GM19397 (cell line): ENCODE data around the gene ENTPD2.
"Not testable (repeated sequence)": the region's sequence is repeated elsewhere in the genome, so short reads cannot be mapped to it uniquely, and the experiment has no call there.

ENCODE experiments used
- ATAC-seq: cut with Tn5 transposase; IDR thresholded peaks from one replicate; pipeline ENCODE4 v1.9.1; 2021; ENCODE audit warnings: mild to moderate bottlenecking, moderate library complexity; ENCODE audit not compliant: unreplicated experiment

Gene ENTPD2

DNA sequence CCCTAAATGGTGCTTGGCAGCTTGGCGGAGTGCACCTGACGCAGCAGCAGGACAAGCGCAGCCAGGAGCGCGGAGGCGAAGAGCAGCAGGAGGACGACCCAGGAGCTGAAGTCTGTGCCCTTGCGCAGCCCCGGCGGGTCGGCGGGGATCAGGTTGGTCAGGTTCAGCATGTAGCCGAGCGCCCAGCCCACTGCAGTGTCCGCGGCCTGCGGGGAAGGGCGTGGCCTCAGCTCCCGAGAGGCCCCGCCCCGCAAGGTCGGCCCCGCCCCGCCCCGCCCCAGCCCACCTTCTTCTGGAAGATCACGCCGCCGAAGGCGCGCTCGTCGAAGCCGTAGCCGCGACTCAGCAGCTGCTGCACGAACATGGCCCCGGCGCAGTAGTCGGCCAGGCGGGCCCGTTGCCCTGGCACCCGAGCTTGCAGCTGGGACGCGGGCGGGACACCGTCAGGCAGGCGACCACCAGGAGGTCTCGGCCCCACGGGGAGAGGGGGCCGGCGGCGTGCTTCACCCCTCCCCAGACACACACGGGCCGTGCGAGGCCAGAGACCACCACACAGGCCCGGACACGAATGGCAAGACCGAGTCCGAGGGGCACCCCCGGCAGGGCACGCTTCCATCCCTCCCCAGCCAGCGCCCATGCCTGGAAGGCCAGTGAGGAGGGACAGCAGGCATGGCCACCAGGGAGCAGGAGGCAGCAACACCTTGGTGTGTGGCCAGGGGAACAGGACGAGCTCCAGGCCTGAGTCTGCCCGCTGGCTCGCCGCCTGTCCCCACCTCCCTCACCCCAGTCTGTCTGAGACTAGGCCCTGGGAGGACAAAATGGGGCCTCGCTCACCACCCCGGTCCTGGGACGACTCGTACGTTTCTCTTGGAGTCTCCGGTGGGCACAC is 5.0 kb downstream of the ENTPD2 start:
- ATAC-seq: no peak

DNA sequence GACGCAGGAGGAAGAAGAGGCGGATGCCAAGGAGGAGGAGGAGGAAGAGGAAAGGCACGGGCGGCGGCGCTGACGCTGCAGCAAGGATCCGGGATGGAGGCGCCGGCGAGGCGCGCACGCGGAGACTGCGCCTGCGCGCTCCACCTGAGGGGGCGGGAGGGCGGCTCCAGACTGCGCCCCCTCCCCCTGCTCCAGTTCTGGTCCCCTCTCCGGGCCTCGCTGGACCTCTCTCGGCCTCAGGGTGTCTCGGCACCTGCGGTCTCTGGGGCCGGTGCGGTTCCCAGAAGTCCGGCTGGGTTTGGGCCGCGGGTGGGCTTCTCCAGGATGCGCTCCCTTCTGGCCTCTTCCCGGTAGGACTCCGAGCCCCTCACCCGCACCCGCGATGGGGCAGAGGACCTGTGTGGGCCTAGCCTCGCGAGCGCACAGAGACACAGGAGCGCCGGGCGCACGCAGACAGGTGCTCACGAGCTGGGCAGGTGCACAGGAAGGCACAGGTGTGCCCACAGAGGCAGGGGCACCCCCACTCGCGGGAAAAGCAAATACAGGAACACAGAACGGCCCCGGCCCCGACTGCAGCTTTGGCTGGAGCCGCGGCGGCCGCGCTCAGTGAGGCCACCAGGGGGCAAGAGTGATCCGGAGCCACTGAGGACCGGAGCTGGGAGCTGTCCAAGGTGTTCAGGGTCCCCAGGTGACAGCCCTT is 7.6 kb downstream of the ENTPD2 start, which contains the start of gene NPDC1:
TSS of gene NPDC1 (minus strand) at position 90 of the 700 bp plus-strand sequence. CDS start 188 bp downstream, outside the sequence.
- no peak for ATAC-seq

DNA sequence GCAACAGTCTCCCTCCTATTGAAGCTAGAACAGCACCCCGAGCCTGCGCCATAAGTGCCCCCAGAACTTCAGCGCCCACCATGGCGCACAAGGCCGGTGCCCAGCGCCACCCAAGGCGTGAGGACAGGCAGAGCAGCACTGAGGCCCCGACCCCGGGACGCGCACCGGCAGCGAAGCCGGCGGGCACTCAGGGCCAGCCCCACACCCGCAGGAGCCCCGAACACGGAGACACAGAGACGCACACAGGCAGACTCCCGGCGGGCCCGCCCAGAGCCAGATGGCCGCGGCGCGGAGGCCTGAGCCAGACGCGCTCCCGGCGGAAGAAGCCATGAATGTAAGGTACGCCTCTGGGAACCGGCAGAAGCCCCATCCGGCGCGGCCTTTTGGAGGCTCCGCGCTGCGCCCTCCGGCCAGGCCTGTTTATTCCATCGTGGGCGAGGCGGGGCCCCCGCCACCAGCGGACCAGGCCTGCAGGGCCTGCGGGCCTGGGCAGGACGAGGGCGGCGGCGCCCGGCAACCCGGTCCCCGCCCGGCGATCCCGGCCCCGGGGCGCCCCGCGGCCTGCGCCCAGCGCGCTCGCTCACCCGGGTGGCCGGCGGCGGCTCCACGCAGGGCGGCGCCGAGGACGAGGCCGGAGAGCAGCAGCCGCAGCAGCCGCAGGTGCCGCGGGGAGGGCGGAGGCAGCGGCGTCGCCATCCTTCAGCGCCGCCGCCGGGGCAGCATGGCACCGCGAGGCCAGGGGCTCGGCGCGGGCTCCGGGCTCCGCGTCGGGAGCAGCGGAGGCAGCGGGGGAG is 8.4 kb downstream of the ENTPD2 start:
- no peak for ATAC-seq

DNA sequence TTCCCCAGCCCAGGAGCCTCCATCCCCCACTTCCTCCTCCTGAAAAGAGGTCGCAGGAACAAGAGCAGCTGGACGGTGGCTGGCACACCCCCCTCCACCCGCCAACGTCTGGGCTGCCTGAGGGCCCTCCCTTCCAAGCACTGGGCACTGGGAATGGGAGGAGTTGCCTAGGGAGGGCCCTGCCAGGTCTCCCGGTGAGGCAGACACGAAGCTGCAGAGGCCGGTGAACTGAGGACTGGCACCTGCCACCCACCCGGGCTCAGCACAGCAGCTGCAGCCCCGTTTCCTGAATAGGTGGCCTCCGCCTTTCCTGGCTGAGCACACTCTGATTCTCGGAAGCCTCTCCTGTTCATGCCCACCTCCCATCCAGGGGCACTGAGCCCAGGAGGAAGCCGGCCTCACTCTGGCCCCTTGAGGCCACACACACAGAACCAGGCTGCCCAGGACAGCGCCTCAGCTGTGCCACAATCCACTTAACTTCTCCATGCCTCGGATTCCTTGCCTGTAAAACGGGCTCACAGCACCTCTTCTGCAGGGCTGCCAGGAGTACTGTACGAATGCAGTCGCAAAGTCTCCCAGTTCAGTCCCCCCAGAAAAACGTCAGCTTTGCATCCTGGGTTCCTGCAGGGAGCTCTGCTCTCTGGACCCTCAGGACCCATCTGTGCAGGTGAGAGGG is 9.2 kb downstream of the ENTPD2 start:
- ATAC-seq: no peak

DNA sequence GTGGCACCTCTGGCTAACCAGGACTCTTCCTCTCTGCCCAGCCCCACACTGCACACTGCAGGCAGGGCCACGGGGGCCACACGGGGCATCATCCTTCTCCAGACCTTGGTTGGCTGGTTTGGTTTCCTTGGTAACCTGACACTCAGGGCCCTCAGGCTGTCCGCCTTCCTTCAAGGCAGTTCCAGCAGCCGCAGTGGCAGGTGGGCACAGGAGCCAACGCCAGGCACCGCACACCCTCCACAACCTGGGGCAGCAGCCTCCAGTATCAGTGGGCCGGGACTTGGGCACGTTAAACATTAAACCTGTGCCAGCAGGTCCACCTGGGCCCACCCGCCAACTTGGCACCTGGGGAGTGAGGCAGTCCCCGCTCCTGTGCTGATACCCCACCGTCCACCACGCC is 9.8 kb downstream of the ENTPD2 start:
- no peak for ATAC-seq

DNA sequence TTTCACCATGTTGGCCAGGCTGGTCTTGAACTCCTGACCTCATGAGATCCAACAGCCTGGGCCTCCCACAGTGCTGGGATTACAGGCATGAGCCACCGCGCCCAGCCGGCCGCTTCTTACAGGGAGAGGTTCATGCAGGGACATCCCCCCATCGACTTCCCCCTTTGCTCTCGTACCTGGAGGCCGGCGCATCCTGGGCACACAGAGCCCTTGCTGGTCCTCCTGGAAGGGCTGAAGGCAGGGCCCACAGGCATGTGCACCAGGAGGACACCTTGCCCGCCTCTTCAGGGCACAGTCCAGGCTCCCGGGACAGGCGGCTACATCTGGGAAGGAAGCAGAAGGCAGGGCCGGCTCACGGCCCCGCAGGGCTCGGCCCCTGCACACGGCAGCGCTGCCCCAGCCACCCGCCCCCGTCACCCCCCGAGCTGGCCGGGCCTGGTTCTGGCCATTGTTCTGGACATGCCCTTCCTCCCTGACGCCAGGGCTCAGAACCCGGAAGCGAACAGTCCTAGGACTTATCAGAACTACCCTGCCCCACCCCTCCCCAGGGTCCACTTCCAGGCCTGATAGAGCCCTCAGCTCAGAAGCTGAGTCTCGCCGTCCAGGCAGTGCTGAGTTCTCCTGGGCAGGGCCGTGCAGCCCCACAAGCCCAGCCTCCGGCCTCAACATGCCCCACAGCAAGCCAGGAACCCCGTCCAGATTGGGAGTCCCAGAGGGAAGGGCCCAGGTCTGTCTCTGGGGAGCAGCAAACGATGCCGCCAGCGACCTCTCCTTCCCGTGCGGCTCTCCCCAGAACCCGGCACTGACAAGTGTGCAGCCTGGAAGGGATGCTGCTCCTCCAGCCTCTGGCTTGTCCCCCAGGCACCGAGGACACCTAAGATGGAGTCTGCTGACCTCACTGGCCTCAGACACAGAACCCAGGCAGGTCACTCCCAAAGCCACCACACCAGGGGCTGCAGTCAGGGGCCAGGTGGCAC is 10.8 kb downstream of the ENTPD2 start:
- no peak for ATAC-seq

DNA sequence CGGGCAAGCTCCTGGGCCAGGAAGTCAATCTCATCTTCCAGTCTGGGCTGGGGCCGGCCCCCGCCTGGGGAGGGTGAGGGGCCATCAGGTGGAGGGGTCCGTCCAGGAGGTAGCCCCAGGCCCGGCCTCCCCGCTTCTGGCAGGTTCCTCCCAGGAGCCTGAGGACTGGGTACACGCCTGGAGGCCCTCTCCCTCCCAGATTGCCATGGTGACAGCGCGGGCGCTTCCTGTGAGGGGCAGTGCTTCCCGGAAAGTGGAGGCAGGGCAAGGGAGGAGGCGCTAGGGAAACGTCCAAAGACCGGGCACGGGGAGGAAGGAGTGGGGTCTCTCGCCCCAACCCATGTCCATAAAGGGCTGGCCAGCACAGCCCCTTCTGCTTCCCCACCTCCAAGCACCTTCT is 12.7 kb downstream of the ENTPD2 start:
- no peak for ATAC-seq

DNA sequence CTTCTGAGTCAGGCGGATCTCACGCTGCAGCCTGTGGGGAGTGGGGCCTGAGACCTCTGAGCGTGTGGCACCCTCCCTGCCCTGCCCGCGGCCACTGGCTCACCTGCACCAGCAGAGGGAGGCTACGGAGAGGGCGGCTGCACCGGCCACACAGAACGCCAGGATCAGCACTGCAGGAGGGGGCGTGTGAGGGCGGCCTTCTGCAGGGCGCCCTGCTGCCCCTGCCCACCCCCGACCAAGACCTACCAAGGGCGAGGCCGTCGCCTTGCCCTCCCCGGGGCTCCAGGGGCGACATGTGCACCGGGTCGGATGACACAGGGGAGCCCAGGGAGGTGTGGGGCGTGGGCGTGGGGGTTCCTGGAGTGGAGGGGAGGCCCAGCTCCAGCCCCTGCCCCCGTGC is 13.3 kb downstream of the ENTPD2 start:
- ATAC-seq: no peak

DNA sequence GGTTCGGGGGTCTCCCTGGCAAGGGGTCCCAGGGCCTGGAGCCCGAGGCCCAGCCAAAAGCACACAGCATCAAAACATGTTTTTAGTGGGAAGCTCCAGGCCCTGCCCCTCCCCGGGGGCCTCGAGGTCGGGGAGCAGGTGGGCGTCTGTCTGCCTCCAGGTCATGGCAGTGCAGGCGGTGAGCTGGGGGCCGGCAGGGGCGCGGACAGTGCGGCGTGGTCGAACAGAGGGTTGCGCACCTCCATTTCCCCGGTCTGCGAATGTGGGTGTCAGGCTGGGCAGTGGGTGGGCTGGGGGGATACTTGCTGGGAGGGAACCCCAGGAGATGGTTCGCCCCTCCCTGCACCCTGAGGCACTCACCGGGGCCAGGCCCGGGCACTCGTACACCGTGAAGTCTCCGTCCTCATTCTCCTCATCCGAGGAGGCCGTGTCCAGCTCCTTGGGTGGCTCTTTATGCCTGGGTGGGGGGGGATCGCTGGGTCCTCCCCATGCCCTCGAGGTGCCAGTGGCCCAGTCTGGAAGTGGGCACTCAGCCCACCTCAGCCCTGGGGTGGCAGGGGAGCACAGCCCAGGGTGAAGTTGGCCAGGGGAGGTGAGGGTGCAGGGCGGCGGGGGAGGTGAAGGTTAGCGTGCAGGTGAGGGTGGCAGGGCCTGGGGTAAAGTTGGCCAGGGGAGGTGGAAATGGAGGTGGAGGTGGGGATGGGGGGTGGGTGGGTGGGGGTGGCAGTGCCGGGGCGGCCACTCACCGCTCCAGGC is 14.1 kb downstream of the ENTPD2 start:
- no peak for ATAC-seq

DNA sequence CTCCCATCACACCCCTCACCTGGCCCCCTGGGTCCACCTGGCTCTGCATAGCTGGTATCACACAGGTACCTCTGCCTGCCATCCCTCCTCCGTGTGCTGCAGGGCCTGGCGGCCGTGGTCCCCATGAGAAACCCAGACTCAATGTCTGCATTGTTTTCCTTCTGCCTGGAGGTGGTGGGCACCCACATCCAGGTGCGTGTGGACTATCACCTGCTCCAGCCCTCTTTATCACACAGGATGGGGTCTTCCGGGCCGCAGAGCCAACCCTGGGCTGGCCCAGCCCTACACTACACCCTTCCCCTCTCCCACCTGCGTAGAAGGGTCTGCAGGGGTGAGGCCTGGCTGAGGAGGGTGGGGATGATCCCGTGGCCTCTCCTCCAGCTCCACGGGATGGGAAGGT is 14.9 kb downstream of the ENTPD2 start:
- no peak for ATAC-seq

DNA sequence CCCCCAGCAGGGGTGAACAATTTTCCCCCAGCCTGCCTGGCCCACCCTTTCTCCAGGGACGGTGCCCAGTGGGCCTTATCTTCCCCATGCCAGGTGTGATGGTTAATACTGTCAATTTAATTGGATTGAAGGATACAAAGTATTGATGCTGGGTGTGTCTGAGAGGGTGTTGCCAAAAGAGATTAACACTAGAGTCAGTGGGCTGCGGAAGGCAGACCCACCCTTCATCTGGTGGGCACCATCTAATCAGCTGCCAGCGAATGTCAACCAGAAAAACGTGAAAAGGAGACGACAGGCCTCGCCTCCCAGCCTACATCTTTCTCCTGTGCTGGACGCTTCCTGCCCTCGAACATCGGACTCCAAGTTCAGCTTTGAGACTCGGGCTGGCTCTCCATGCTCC is 16.4 kb downstream of the ENTPD2 start:
- ATAC-seq: no peak

DNA sequence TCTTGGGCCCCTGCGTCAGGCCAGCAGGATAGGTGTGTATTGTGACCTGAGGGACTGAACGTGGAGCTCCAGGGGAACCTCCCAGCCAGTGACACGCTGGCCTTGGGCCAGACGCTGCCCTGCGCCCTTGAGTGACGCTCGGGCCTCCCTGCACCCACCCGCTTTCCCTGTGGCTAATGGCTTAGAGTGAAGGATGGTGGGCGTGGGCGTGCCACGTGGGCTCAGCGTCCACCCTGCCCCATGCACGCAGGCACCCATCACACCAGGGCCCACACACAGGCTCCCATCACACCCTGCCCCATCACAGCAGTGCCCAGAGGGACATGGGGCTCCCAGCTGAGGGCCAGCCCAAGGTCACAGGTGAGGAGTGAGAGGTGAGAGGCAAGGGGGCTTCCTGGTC is 16.8 kb downstream of the ENTPD2 start:
- ATAC-seq: no peak

DNA sequence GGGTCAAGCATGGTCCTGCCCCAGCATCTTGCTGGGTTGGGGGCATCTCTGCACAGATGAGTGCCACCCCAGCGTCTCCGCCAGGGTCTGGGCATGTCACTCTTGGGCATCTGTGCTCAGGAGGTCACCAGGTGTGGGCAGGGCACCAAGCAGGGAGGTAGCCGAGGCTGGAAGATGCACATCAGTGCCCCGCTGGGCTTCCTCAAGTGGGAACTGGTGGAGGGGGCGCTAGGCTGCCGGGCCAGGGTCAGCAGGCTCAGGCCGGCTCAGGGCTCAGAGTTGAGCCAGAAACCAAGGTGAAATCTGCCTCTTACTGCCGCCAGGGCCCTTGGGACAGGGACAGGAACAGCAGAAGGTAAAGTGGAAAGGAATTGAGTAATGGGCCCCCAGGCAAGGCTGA is 17.9 kb downstream of the ENTPD2 start:
- no peak for ATAC-seq

DNA sequence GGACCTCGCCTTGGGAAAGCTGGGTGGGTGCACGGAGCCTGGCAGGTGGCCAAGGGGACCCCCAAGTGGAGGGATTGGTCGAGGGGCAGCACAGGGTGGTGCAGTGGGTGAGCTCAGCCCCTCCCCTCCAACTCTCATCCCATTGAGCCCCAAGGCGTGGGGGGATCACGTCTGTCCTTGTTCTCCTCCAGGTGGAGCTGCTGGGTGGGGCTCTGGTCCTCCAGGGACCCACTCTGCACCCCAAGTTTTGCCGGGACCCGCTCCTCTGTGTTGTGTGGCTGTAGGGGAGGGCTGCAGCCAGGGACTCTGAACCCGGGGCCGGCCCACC is 18.4 kb downstream of the ENTPD2 start:
- no peak for ATAC-seq

DNA sequence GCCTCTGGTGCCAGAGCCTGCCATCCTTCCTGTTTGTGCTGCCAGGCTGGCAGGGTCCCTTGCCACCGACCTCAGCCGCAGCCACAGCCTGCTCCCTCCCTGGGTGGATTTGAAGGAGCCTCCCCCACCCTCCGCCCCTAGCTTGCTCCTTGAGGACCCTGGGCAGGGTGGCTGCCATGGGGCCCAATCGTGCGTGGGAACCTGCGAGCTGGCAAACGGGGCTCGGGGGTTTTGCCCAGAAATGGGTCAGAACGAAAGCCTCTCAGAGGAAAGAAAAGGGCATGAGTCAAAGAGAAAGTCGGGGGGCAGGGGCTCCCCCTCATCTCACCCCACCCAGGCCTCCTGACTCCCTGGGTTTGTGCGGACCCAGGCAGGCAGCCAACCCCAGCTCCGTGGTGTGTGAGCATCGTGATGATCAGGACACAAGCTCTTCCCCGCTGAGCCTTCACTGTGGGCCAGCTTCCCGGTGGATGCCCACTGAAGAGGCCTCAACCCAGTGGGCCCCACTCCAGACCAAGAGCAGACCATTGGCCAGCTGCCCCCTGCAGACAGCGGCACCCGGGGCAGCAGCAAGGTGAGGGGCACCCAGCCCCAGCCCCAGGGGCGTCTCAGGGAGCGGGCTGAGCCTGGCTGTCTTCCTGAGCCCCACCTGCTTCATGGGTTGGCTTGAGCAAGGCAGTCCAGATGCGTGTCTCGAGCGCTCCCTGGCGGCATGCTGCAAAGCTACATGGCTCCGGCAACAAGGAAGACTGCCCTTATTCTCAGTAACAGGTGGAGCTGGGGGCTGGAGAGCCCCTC is 19.0 kb downstream of the ENTPD2 start:
- ATAC-seq: peak; percentile 48

DNA sequence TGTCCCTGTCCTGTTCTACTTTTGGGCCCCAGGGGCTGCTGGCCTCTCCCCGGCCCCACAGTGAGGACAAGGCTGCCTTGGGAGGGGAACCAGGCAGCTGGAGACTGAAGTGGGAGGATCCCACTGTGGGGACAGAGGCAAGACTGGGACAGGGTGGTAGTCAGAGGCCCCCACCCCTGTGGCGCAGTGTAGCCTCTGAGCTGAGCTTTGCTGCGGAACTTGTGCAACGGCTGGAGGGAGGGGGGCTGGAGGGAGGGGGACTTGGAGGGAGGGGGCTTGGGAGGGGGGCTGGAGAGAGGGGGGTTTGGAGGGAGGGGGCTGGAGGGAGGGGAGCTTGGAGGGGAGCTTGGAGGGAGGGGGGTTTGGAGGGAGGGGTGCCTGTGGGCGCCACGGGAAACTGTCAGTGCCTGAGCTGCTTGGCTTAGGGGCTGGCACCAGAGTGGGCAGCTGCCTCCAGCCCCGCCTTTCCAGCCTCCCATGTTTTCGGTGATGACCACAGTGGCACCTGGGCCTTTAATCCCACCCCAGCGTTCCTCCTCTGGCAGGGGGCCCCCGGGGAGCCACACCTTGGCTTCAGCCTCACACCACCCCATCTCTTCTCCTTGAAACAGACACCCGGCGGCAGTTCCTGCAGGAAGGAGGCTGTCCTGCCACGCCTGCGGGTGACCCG is 19.7 kb downstream of the ENTPD2 start:
- ATAC-seq: no peak

DNA sequence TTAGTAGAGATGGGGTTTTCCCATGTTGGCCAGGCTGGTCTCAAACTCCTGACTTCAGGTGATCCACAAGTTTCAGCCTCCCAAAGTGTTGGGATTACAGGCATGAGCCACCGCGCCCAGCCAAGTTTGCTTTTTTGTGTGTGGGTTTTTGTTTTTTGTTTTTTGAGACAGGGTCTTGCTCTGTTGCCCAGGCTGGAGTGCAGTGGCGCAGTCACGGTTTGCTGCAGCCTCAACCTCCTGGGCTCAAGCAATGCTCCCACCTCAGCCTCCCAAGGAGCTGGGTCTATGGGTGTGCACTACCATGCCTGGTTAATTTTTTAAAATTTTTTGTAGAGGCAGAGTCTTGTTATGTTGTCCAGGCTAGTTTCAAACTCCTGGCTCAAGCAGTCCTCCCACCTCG is 20.4 kb downstream of the ENTPD2 start:
- ATAC-seq: not testable (repeated sequence)

DNA sequence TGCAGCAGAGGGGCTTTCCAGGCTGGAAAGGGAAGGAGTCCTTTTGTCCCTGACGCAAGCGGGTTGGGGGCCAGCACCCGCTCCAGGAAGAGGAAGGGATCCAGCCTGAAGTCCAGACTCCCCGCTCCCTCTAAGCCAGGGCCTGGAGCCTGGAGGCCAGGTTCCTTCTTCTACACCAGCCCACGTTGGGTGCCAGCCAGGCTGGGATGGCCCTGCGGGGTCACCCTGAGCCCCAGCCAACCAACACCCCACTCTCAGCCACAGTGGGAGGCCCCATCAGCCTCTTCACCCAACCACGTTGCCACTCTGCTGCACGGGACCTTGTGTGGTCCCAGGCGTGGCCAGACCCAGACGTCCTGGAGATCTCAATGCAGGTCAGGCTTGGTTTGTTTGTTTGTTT is 21.0 kb downstream of the ENTPD2 start:
- ATAC-seq: no peak
